Measurements from ENCODE around the gene LRP4.

- TF ChIP-seq CTCF (IDR thresholded peaks at IDR 0.05; ENCODE audit: poor library complexity, severe bottlenecking) (no peak), TAF1 (IDR thresholded peaks at IDR 0.05; ENCODE audit: low read depth) (no peak), POLR2AphosphoS5 (IDR thresholded peaks at IDR 0.05) (no peak), MXI1 (conservative IDR thresholded peaks at IDR 0.05; ENCODE audit: poor library complexity, severe bottlenecking) (no peak)
Observed at GRCh38 chr11:46834821-46835220, 83.5 kb downstream of the LRP4 start.
